Activated T-helper 9 cell treated with anti-CD3 and anti-CD28 coated beads, Interleukin-2, amount 50 U/mL, for 16 hours (primary cell): ENCODE measurements around the gene ACSL6.
A peak's percentile ranks its signal among the peaks of the same experiment; 100 is the strongest.

Source experiments
- DNase-seq: peaks from one replicate; pipeline ENCODE4 v3.0.0-alpha.2; 2020; ENCODE audit warnings: low read depth

Gene ACSL6

DNA sequence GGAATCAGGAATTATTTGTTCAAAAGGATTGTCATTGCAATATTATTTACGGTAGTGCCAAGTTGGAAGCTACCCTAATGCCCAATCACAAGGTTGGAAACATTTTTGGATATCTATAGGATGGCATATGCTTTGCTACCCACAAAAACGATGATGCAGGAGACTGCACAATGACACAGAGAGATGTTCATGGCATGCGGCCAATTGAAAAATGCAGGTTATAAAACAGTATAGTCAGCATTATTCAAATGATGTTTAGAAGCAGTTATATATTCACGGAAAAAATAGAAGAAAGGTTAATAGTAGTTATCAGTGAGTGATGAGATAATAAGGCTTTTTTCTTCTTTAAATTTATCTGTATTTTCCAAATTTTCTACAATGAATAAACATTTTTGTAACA lies 5.9 kb upstream of the ACSL6 start:
- no peak for DNase-seq

DNA sequence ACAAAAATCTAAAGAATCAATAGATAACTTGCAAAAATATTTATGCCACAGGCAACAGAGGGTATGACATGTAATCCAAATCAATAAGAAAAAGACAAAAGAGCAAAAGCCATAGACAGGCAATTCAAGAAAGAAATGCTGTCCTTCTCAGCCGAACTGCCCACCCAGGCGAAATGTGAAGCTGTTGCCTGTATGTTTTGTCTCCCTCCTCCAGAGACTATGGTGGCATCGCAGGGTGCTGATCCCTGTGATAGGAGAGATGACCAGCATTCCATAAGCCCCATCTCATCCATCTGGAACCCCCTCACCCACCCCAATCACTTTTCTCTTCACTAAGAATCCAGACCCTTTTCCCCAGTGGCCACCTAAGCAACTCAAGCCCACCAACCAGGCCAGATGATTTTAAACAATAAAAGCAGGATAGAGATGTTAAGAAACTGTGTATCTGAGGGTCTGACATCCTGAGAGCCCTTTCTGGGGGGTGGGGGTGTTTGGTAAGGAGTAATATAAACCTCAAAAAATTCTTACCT lies 5.3 kb upstream of the ACSL6 start:
- no peak for DNase-seq

DNA sequence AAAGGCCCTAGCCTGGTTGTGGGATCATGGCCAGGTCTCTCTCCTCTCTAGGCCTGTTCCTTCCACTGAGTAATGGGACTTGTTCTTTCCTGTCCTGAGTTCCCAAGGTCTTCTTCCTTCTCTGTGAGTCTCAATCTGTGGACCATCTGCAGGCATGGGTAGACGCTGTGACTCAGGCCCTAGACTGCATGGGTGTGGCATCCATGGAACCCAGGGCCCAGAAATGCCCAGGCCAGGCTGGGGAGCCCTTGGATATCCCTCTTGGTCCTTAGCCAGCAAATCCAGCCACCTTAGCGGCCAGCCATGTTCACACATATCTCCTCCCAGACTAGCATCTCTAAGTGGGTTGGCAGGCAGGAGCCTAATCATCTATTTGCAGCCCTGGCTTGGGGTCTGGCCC lies 2.3 kb upstream of the ACSL6 start:
- no peak for DNase-seq

DNA sequence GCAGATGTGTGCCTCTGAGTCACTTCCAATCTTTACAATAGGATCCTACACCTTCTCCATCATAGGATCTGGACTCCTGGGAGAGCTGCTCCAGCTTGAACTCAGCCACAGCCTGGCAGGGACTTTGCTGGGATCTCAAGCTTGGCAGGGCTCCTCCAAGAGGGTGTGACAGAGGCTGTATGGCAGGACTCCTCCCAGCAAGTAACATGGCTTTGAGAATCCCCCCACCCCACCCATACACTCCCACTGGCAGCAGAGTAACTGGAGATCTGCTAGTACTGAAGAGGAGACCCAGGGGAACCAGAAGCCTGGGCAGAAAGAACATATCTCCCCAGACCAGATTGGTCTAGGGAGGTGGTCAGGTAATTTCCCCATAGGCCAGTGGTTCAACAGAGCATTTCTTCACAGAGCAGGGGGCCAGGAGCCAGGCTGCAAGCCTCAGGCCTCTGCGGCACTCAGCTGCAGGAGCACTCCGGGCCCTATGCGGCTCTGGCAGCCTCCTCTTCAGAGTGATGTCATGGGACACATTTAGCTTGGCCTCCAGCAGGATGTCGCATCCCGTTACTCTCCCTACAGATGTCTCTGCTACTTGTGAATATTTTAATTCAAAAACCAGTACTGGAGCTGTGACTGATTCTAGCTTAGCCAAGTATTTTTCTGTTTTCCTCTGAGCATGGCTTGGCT lies 1.7 kb upstream of the ACSL6 start:
- no peak for DNase-seq

DNA sequence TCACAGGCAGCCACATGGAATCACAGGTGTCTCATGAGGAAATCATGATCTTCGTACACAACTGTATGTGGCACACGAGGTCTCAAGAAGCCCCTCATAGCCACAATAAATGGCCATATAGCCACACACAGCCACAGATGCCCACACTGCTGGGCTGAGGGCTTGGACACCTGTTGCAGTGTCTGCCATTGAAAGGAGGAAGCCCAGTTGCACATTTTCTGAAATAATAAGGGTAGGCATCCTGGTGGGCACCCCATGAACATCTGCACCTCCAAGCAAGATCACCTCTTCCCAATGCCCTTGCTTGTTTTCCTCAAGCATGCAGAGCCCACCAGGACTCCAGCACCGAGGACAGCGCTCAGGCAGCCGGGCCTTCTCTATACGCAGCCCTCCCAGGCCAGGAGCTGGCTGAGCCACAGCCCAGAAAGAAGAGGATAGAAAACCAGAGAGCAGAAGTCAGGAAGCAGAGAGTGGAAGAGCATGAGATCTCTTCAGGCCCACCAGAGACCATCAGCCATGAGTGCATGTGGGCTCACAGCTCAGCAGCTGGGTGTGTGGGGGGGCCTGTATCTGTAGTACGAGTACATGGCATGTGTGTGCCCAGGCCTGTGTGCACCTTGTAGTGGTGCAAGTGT lies 1.0 kb upstream of the ACSL6 start:
- no peak for DNase-seq

GRCh38 chr5:132010989-132011621 lies 353 bp downstream of the ACSL6 start:
- no peak for DNase-seq

GRCh38 chr5:132010645-132010988 lies 841 bp downstream of the ACSL6 start:
- DNase-seq: no peak

DNA sequence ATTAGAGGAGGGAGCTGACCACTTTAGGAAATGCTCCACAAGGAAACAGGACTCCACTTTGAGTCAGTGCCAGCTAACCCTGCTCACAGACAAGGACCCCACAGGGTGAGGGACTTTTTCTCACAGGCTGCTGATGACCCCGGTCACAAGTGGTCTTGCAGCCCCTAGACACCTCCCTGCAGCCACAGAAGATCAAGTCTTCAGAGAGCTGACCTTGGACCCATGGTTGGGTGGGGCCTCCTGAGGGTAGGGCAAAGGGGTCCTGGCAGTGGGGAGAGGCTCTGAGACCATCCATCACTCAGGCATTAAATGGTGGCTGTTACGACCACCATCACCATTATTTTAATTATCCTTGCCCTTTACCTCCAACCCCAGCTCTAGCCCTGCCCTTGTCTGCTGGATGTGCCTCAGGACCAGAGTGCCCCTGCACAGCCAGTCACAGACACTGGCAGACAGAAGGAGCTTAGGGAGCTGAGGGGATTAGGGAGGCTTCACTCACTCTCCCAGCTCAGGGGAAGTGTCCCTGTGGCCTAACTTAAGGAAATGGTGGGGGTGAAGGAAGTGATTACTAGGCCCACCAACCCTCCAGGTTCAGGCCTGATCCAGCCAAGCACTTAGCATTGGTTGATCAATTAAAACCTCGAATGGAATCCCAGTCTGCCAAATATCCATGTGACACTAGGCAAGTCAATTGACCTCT lies 1.6 kb downstream of the ACSL6 start:
- no peak for DNase-seq

- DNase-seq: no peak
Observed at GRCh38 chr5:132008961-132009680, 2.3 kb downstream of the ACSL6 start.

- DNase-seq: no peak
Observed at GRCh38 chr5:132008163-132008473, 3.3 kb downstream of the ACSL6 start.

DNA sequence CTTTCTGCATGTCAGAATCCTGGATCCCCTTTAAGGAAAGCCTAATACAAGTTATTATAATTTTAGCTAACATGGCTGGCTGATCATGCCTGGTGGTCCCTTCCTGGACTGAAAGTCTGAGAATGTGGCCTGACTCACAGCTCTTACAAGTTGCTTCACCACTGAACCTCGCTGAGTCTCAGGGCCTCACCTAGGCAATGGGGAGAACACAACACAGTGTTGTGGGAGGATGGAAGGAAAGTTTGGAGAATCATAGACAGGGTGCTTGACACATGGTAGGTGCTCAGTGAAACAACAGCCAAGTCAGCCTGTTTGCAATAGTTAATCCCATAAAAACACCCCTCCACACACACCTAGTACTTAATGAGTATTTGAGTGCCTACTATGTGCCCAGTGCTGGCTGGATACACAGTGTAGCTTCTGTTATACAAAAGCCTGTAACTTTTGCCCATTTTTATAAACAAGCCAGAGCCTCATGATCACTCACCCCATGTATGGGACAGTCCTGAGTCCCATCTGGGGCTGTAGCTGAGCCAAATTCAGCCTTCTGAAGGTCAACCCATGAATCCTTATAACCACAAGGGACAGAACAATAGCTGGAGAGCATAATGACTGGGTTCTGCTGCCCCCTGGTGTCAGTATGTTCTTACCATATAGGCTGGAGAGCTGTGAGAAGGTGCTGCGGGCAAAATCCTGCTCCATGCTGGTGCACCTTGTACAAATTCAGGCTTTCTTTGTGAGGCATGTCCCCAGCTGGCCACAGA lies 3.9 kb downstream of the ACSL6 start:
- peak; percentile 51 for DNase-seq

DNA sequence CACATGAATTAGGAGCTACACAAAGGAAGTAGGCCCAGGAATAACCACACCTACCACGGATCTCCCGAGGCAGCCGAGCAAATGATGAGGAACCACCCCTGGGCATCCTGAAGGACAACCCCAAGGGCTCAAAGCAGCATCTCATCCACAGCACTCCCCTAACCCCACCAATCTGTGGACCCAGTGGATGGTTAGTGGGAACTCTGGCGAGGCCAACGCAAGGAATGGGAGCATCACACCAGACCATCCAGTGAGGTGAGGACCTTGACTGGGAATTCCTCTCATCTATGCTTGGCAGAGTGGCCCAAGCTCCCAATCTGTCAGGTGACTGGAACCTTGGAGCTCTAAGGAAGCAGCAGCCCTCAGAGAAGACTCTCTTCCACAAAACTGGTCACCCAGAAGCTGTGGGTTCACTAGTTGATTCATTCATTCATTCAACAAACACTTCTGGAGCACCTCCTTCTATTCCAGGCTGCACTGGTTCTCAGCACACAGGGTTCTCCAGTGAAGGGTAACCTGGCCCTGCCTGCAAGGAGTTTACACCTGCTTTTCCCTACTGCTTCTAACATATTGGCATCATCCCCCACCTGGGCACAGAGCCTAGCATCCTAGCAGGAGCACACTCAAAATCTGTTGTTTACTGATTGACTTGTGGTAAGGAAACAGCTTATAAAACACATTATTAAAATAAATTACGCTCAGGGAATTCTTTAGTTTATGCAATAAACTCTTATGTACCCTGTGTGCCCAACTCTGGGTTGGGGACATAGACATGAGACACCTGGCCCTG lies 4.9 kb downstream of the ACSL6 start:
- no peak for DNase-seq

DNA sequence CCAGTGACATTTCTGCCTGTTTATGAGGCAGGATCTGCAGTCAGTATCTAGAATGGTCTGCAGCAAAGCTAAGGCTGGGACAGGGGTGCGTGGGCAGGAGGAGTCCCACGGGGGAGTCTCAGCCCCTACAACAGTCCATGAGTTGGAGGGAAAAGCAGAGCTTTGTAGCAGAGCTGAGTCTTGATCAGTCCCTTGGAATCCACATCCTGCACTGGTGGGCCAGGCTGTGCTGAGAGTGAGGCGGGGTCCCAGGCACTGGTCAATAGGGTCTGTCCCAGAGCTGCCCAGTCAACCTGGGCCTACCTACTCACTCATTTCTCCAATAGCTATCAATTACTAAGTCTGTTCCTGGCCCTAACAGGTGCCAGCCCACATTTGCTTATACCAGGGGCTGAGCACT lies 5.9 kb downstream of the ACSL6 start:
- DNase-seq: no peak

DNA sequence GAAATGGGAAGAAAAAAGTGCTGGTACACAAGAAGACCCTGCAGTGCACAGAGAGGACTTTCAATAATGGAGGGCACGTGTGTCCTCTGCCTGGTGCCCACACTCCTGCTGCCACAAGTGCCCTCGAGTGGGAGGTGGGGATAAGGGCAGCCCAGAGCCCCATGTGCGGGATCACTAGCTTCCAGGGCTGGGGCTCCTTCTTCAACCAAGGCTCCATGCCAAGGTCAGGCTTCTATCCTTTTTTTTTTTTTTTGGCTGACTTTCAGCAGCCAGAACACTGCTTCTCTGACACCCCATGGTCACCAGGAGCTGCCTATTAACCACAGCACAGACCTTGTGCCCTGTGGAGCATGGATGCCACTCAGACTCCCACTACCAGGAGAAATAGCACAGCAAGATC lies 7.5 kb downstream of the ACSL6 start:
- DNase-seq: no peak

DNA sequence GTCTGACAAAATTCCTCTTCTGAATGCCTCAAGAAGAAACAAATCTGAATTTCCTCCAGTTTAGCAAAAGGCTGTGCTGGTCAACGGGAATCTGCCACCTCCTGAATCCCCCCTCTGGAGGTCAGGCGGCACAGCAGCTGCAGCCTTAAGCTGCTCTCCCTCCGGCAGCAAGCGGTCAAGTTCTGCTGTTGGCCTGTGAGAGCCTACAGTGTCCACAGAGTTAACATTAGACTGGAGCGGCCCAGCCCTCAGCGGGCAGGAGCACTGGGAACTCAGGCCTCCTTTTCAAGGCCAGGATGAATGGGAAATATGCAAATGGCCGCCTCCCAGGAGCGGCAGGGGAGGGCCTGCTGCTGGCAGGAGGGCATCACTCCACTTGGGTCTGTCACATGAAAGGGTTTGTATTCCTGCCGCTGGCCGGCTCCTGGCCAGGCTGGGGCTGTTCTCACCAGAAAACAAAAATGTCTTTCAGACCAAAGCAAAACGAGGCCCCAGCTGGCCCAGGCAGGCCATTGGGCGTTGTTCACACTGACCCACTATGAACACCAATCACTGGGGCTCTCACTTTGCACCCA lies 8.2 kb downstream of the ACSL6 start:
- no peak for DNase-seq

GRCh38 chr5:132002757-132003156 lies 8.7 kb downstream of the ACSL6 start:
- DNase-seq: no peak

DNA sequence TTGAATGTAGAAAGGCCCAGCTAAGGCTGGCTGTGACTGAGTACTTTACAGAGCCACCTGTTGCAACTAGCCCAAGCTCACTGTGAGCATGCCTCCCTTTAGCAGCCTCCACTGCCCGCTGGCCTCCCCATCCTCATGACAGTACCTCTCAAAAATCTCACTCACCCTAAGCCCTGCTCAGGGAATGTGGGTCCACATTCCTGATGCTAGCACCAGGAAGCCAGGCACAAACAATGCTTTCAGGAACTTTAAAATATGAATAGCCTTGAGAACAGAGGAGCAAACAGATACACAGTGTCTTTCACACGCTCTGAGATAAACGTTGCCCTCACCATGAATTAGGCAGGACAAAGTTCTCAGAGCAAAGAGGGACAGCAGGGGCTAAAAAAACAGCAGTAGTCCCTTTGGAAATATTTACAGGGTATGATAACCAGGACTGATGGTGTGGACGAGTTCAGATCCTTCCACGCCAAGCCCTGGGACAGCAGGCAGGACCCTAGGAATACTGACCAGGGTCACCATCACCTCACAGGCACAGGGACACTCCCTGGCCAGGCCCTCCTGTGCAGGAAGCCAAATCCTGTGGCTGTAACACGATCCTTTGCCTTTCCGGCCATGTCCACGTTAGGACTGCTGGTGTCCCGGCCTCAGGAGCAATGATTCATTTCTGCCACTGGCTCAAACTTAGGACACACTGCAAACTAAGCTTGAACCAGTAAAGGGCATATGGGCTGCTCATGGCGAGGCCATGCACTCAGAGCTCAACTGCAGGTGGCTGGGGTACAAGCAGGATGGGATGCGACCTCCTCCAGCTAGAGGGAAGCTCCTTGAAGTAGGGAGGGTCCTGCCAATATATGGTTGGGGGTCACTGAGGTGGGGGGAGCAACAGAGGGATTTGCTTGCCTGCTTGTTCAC lies 9.6 kb downstream of the ACSL6 start:
- no peak for DNase-seq

DNA sequence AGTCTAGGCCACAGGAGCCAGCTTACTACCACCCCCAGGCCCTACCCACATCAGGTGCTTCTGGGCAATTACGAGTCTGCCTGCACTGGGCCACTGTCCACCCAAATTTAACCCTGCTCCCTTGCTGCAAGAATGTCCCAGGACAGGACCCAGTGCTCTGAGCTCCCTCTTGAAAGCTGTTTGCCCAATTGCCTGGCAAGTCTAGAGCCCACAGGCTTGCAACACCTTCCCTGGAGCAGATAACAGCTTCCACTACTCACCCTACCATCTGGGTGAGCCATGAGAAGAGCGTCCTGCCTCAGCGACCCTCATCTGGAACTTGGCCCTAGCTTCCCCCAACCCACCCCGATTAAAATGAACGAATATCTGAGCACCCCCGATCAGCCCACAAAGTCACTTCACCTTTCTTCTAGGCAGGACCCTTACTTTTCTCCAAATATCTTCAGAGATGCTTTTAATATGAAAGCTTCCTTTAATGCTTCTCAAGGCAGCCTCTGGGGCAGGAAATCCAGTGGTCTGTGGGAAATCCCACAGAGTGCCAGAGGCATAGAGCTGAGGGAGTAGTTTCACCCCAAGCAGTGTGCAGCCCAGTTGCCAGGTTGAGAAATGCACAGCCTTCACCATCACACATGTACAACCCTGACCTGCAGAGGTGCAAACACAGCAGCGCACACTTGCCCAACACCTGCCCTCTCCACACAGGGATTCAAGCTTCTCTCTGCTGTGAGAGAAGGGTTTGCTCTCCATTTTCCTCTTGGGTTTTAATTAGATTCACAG lies 10.6 kb downstream of the ACSL6 start:
- no peak for DNase-seq

- DNase-seq: no peak
Observed at GRCh38 chr5:132000241-132000490, 11.3 kb downstream of the ACSL6 start.
